Ovary (tissue), 9 donors: Measurements from ENCODE around the gene SECTM1. TPM values are rescaled to one million over a fixed set of nuclear protein-coding genes. Genes with fewer than 3 reads are reported as not detected.

Experiments used
- DNase-seq, 5 donors: peaks; one replicate each; pipeline ENCODE4 v3.0.0-alpha.2; 2019 to 2020
- H3K27ac ChIP-seq, 2 donors: fragments of 200-600 bp; one replicate each; pipeline versions ENCODE4 v1.5.1 to v1.8.0; 2019 to 2022
- H3K27me3 ChIP-seq: fragments of 200-600 bp; one replicate; pipeline ENCODE4 v1.8.0; 2022
- H3K36me3 ChIP-seq: fragments of 200-600 bp; sonication (generic); one replicate; pipeline ENCODE4 v1.5.1; 2019
- H3K4me1 ChIP-seq: one replicate; pipeline ENCODE4 v1.8.1; 2013; ENCODE audit warnings: mild to moderate bottlenecking, moderate library complexity; ENCODE audit not compliant: insufficient read depth
- H3K4me3 ChIP-seq: fragments of 200-600 bp; sonication (generic); one replicate; pipeline ENCODE4 v1.5.1; 2017
- H3K9me3 ChIP-seq, 2 donors: fragments of 200-600 bp in 1 of 2; sonication (generic) in 1 of 2; one replicate each; pipeline versions ENCODE4 v1.5.1 to v1.8.1; 2013 to 2019; ENCODE audit warnings: mild to moderate bottlenecking in 1 of 2, moderate library complexity in 1 of 2
- EP300 ChIP-seq: sonication (generic); formaldehyde crosslinking; IDR thresholded peaks from one replicate; pipeline ENCODE4 v1.6.1; 2017; ENCODE audit warnings: antibody characterized with exemption
- POLR2A ChIP-seq: fragments of 450-650 bp; IDR thresholded peaks from one replicate; pipeline ENCODE4 v1.6.1; 2017; ENCODE audit warnings: antibody characterized with exemption, mild to moderate bottlenecking, moderate library complexity
- WGBS, 3 donors: extraction: QIAGEN DNeasy Blood & Tissue Kit in 1 of 3; methylation state at CpG; one replicate each; pipeline versions ENCODE4 v1.1.5 to v1.1.7; 2013 to 2017; 5-methylcytosine and 5-hydroxymethylcytosine counted together
- intact Hi-C, 4 donors: fragments of 100-400 bp; cut with DNase I; formaldehyde crosslinking; loops; one replicate each; pipeline versions ENCODE4 v1.11.0 to v1.15.1; 2022 to 2023
- polyA plus RNA-seq, 2 donors: library from polyadenylated mRNA; stranded (reverse); fragments of 200-250 nt in 1 of 2; fragments of 350-450 nt in 1 of 2; fragmentation: Illumina TruSeq in 1 of 2; extraction: RNeasy Lipid Tissue Mini Kit (QIAGEN cat#74804) in 1 of 2; gene quantifications; one replicate each; pipeline ENCODE4 v1.2.3, GENCODE V29; 2013 to 2014
- total RNA-seq, 7 donors: library from RNA; depleted of rRNA in 2 of 7; stranded (reverse); fragments of >200 nt in 2 of 7; fragmentation: NEBNext Ultra II Directional in 3 of 7; extraction: Animal tissue kit (Norgen Biotek cat#: 25700) in 3 of 7; gene quantifications; one replicate each; pipeline versions ENCODE4 v1.1.0 to v1.2.4, GENCODE V29; 2016 to 2023
- TF ChIP-seq, protein P1 (sequence below), 3 donors: fragments of 450-650 bp in 2 of 3; fragments of 200-600 bp in 1 of 3; IDR thresholded peaks; one replicate each; pipeline versions ENCODE4 v1.5.1 to v1.8.0; 2016 to 2022; ENCODE audit warnings: antibody characterized with exemption in 3 of 3, mild to moderate bottlenecking in 1 of 3
- donor health status: DM: no; HTN: no; CAD: no; lungs with moderate emphysema.
- donor health status: DM: no; HTN: no; CAD: no.
- donor health status: Bipolar disorder and iron deficiency.
- donor health status: DM: yes; HTN: yes; CAD: no.
- donor health status: DM: no; HTN: no; CAD: no.
- donor health status: DM: yes; HTN: yes; CAD: no.

The SECTM1 gene
- total and polyA plus RNA-seq, 9 donors: 2.1 to 20.8 (median 7.9) TPM

DNA sequence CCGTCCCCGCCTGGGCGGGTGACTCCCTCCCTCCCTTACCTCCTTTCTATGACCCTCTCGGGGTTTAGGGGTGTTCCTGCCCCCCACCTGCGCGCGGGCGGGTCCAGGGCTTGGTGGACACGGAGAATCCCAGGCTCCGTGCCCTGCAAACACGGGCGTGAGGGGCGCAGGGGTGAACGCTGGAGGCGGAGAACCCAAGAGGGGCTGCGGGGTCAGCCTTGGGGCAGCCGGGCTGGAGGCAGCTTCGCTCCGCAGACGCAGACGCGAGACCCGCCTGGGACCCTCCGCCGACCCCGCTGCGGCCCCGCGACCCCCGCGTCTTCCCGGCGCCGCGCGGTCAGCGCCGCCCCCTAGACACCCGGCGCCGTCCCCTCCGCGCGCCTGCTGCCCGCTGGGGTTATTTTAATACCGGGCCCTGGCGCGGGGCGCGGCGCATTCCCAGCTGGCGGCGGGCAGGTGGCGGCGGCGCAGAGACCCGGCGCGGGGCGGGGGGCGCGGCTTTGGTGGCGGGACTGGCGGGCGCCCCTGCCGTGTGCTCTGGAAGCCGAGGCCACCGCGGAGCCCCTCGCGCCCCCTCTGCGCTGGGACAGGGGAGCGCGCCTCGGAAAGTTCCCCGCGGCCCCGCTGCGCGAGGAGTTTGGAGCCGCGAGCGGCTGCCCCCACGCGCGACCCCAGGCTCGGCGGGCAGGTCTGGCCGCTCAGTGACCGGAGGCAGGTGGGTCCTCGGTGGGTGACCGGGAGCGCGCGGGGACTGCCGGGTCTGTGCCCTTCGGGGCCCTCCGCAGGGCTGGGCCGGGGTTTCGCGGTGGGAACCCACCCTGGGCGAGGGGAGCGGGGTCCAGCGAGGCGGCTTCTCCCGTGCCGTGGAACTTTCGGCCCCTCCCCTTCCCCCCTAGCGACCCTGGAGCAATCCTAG is 38.0 kb upstream of the SECTM1 start, which contains the start of gene UTS2R:
Gene UTS2R (plus strand): TSS at position 433 of the 916 bp plus-strand sequence. CDS start 2,560 bp downstream, outside the sequence.
- peaks cover 6% of the 10 kb centered on the region for H3K27me3 ChIP-seq
- WGBS, 3 donors: 2 to 3% (median 2%) methylated on average over 39 to 109 of the region's 109 CpGs
- H3K36me3 ChIP-seq: no peaks in the 10 kb centered on the region
- DNase-seq: peak in 1 of 5 donors; percentile 6
- H3K4me1 ChIP-seq: peaks cover 7% of the 10 kb centered on the region
- no peak within 1 kb of the TSS for H3K27ac ChIP-seq
- H3K9me3 ChIP-seq: no peaks in the 10 kb centered on the region
- intact Hi-C loops: no loop called here
- TF ChIP-seq POLR2A (no peak), EP300 (no peak)
- TF ChIP-seq, protein P1, sequence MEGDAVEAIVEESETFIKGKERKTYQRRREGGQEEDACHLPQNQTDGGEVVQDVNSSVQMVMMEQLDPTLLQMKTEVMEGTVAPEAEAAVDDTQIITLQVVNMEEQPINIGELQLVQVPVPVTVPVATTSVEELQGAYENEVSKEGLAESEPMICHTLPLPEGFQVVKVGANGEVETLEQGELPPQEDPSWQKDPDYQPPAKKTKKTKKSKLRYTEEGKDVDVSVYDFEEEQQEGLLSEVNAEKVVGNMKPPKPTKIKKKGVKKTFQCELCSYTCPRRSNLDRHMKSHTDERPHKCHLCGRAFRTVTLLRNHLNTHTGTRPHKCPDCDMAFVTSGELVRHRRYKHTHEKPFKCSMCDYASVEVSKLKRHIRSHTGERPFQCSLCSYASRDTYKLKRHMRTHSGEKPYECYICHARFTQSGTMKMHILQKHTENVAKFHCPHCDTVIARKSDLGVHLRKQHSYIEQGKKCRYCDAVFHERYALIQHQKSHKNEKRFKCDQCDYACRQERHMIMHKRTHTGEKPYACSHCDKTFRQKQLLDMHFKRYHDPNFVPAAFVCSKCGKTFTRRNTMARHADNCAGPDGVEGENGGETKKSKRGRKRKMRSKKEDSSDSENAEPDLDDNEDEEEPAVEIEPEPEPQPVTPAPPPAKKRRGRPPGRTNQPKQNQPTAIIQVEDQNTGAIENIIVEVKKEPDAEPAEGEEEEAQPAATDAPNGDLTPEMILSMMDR (IDR thresholded peaks at IDR 0.05): no peak
- H3K4me3 ChIP-seq: peak within 1 kb of the TSS; percentile 14

GRCh38 chr17:82370471-82371332 is 37.1 kb upstream of the SECTM1 start:
- H3K27me3 ChIP-seq: peaks cover 6% of the 10 kb centered on the region
- intact Hi-C loops: no loop called here
- no peaks in the 10 kb centered on the region for H3K9me3 ChIP-seq
- TF ChIP-seq POLR2A: no peak
- no peak for TF ChIP-seq EP300
- TF ChIP-seq, protein P1 (IDR thresholded peaks at IDR 0.05): no peak
- WGBS, 3 donors: 17 to 23% (median 19%) methylated on average over 38 of the region's 38 CpGs
- peaks cover 7% of the 10 kb centered on the region for H3K4me1 ChIP-seq
- H3K36me3 ChIP-seq: no peaks in the 10 kb centered on the region
- DNase-seq: no peak
- H3K4me3 ChIP-seq: peak overlapping the region; percentile 14
- no peak overlapping the region for H3K27ac ChIP-seq

DNA sequence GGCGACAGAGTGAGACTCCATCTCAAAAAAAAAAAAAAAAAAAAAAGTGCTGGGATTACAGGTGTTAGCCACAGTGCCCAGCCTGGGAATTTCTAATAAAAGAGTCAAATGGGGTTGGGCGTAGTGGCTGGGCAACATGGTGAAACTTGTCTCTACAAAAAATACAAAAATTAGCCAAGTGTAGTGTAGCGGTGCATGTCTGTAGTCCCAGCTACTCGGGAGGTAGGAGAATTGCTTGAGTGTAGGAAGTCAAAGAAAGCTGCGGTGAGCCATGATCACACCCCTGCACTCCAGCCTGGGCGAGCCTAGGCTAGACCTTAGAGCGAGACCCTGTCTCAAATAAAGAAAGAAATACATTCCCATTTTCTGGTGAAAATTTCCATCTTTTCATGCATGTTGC is 35.6 kb upstream of the SECTM1 start:
- peaks cover 6% of the 10 kb centered on the region for H3K27me3 ChIP-seq
- no peaks in the 10 kb centered on the region for H3K36me3 ChIP-seq
- intact Hi-C loops: no loop called here
- no peak overlapping the region for H3K4me3 ChIP-seq
- H3K9me3 ChIP-seq: no peaks in the 10 kb centered on the region
- H3K27ac ChIP-seq: no peak overlapping the region
- H3K4me1 ChIP-seq: peaks cover 7% of the 10 kb centered on the region
- TF ChIP-seq, protein P1 (IDR thresholded peaks at IDR 0.05): no peak
- no peak for TF ChIP-seq POLR2A
- no peak for DNase-seq
- WGBS, 3 donors: 90 to 91% (median 91%) methylated on average over 6 to 7 of the region's 7 CpGs

GRCh38 chr17:82367724-82368524 is 34.4 kb upstream of the SECTM1 start:
- Histone ChIP-seq H3K36me3 (no peaks in the 10 kb centered on the region), H3K27ac (no peak overlapping the region), H3K4me3 (no peak overlapping the region), H3K9me3 (no peaks in the 10 kb centered on the region), H3K27me3 (peaks cover 6% of the 10 kb centered on the region), H3K4me1 (peaks cover 7% of the 10 kb centered on the region)
- TF ChIP-seq, protein P1 (IDR thresholded peaks at IDR 0.05): no peak
- TF ChIP-seq POLR2A (no peak), EP300 (no peak)
- no peak for DNase-seq
- intact Hi-C loops: no loop called here
- 82 to 85% (median 84%) methylated on average over 14 of the region's 14 CpGs for WGBS, 3 donors
